CD8-positive, alpha-beta memory T cell (primary cell): ENCODE measurements around the gene LRWD1. TPM values are rescaled to one million over a fixed set of nuclear protein-coding genes. Genes with fewer than 3 reads are reported as not detected.

Experiments
- CTCF ChIA-PET: fragments of 350-600 bp; sonication (Branson Sonifier 250); formaldehyde crosslinking; loops from one replicate; lab custom pipeline; 2021; ENCODE audit warnings: antibody characterized with exemption; lab: Charles Lee
- POLR2A ChIA-PET: fragments of 350-600 bp; sonication (Branson Sonifier 250); formaldehyde crosslinking; loops from one replicate; lab custom pipeline; 2021; ENCODE audit warnings: antibody characterized with exemption; lab: Charles Lee
- DNase-seq, 5 donors: peaks; one replicate each; pipeline versions ENCODE4 v3.0.0 to v3.0.0-alpha.2; 2020 to 2022; ENCODE audit warnings: mixed read lengths in 1 of 5
- H3K27ac ChIP-seq: one replicate; pipeline ENCODE4 v1.7.0; 2013; ENCODE audit warnings: low read depth, mild to moderate bottlenecking, low read length, moderate library complexity
- H3K27me3 ChIP-seq: 2 replicates; pipeline ENCODE4 v1.7.0; 2013; ENCODE audit warnings: low read length, mild to moderate bottlenecking; ENCODE audit not compliant: insufficient read depth, poor library complexity, severe bottlenecking
- H3K36me3 ChIP-seq: 2 replicates; pipeline ENCODE4 v1.7.0; 2013; ENCODE audit warnings: mild to moderate bottlenecking, low read length, moderate library complexity; ENCODE audit not compliant: insufficient read depth
- H3K4me1 ChIP-seq: 2 replicates; pipeline ENCODE4 v1.7.0; 2013; ENCODE audit warnings: mild to moderate bottlenecking, low read length, moderate library complexity; ENCODE audit not compliant: insufficient read depth
- H3K4me3 ChIP-seq: 2 replicates; pipeline ENCODE4 v1.7.0; 2013; ENCODE audit warnings: mild to moderate bottlenecking, low read length
- H3K9me3 ChIP-seq: 2 replicates; pipeline ENCODE4 v1.7.0; 2013; ENCODE audit warnings: mild to moderate bottlenecking, low read length
- H3K27ac Mint-ChIP-seq, 8 donors: one replicate each; pipeline ENCODE4 v1.8.0; 2020 to 2021; ENCODE audit warnings: mixed read lengths in 8 of 8, mild to moderate bottlenecking in 6 of 8, inconsistent platforms in 3 of 8, moderate library complexity in 3 of 8
- H3K27me3 Mint-ChIP-seq, 2 donors: one replicate each; pipeline ENCODE4 v1.8.0; 2020 to 2021; ENCODE audit warnings: mixed read lengths in 2 of 2, mild to moderate bottlenecking in 1 of 2, moderate library complexity in 1 of 2
- H3K36me3 Mint-ChIP-seq, 3 donors: one replicate each; pipeline ENCODE4 v1.8.0; 2020 to 2021; ENCODE audit warnings: mixed read lengths in 3 of 3, inconsistent platforms in 1 of 3, mild to moderate bottlenecking in 1 of 3
- H3K4me1 Mint-ChIP-seq, 3 donors: one replicate each; pipeline ENCODE4 v1.8.0; 2020 to 2021; ENCODE audit warnings: mixed read lengths in 3 of 3, inconsistent platforms in 1 of 3, mild to moderate bottlenecking in 1 of 3
- H3K4me3 Mint-ChIP-seq, 7 donors: one replicate each; pipeline ENCODE4 v1.8.0; 2020 to 2021; ENCODE audit warnings: mixed read lengths in 7 of 7, mild to moderate bottlenecking in 6 of 7, moderate library complexity in 4 of 7, inconsistent platforms in 2 of 7
- H3K9me3 Mint-ChIP-seq, 5 donors: one replicate each; pipeline ENCODE4 v1.8.0; 2020 to 2022; ENCODE audit warnings: mixed read lengths in 5 of 5, mild to moderate bottlenecking in 3 of 5, moderate library complexity in 2 of 5, inconsistent platforms in 1 of 5
- polyA plus RNA-seq: library from polyadenylated mRNA; unstranded; fragments of 300-500 nt; fragmentation: Illumina TruSeq; gene quantifications from one replicate; pipeline ENCODE4 v1.2.3, GENCODE V29; 2021
- total RNA-seq, 2 experiments: library from RNA; stranded (reverse); gene quantifications; one replicate each; pipeline ENCODE4 v1.2.3, GENCODE V29; 2021

Gene LRWD1
- total and polyA plus RNA-seq, 3 experiments from 2014 or later: 14.6 to 30.1 (median 29.9) TPM

DNA sequence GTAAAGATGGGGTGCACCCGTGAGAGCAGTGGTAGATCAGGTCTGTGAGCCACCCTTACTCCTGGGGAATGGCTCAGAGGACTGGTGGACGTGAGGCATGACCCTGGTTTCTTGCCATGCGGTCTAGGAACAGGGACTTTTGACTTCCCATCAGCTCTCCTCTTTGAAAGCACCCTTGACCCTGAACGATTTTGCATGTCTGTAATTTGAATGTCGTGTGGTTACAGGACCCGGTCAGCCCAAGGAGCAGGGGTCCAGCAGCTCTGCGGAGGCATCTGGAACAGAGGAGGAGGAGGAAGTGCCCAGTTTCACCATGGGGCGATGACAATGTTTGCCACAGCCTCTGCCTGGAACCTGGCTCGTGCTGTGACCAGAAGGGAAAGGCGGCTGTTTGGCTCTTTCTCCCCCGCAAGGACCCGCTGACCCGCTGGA, 40.0 kb upstream of the LRWD1 start:
- H3K36me3 Mint-ChIP-seq: peaks cover 8 to 39% (median 9%) of the 10 kb centered on the region in 3 donors
- H3K36me3 ChIP-seq: no peaks in the 10 kb centered on the region
- H3K9me3 Mint-ChIP-seq: peaks cover 0 to 1% (median 0%) of the 10 kb centered on the region in 5 donors
- DNase-seq: no peak
- H3K4me1 ChIP-seq: peaks cover 84% of the 10 kb centered on the region
- POLR2A ChIA-PET: interaction anchor here (1.0 to 1.5 kb wide), 2 partner anchors 20 to 30 kb away, joined by 3 to 5 read pairs; no protein-coding TSS in a partner anchor
- H3K4me3 ChIP-seq: no peak overlapping the region
- H3K4me3 Mint-ChIP-seq: peak overlapping the region; percentile 20 to 90 (median 54)
- CTCF ChIA-PET: interaction anchor here (1.7 to 3.8 kb wide), 4 partner anchors 9 to 29 kb away, joined by 6 to 14 read pairs (median 10); partner anchors contain the start of gene PRKRIP1
- H3K27ac ChIP-seq: no peak overlapping the region
- H3K27me3 Mint-ChIP-seq: peaks cover 0 to 2% of the 10 kb centered on the region in 2 donors
- H3K4me1 Mint-ChIP-seq: peaks cover 60 to 81% (median 69%) of the 10 kb centered on the region in 3 donors
- H3K27ac Mint-ChIP-seq: peak overlapping the region; percentile 98 to 100 (median 100)
- no peaks in the 10 kb centered on the region for H3K9me3 ChIP-seq
- H3K27me3 ChIP-seq: no peaks in the 10 kb centered on the region

DNA sequence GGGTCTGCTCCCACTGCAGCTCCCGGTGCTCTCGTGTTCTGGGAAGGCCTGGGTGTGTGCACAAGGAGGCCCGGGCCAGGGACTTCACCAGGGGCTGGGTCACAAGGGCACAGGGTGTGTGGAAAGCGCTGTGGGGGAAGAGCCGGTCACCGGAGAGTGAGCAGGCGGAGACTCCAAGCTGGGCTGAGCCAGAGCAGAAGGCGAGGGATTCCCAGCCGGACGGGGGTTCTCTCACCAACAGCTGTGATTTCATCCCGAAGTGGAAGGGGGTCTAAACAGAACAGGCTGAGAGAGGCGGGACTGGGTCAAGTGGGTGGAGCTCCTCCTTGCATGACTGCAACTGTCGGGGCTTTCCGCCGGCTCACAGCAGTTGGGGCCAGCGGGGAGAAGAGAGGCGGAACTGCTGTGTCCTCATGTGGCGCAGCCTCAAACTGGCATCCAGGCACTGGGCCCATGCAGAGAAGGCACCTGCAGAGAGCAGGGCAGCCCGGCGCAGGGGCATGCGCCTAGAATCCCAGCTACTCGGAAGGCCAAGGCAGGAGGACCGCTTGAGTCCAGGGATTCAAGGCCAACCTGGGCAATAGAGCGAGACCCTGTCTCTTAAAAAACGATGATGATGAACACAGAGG, 39.0 kb upstream of the LRWD1 start:
- peaks cover 0 to 1% (median 0%) of the 10 kb centered on the region in 5 donors for H3K9me3 Mint-ChIP-seq
- POLR2A ChIA-PET: interaction anchor here (0.6 to 1.9 kb wide), 8 partner anchors 8 to 40 kb away, joined by 3 to 22 read pairs (median 4); partner anchors contain the start of gene ORAI2
- H3K4me1 ChIP-seq: peaks cover 84% of the 10 kb centered on the region
- peak overlapping the region; percentile 98 to 100 (median 100) for H3K27ac Mint-ChIP-seq
- peaks cover 2 to 32% (median 3%) of the 10 kb centered on the region in 3 donors for H3K36me3 Mint-ChIP-seq
- DNase-seq: peak; percentile 80 to 91 (median 81)
- CTCF ChIA-PET: interaction anchor here (0.8 to 3.8 kb wide), 7 partner anchors 10 to 40 kb away, joined by 3 to 14 read pairs (median 6); partner anchors contain the start of gene PRKRIP1
- H3K4me3 ChIP-seq: peak overlapping the region; percentile 62
- peaks cover 0 to 2% of the 10 kb centered on the region in 2 donors for H3K27me3 Mint-ChIP-seq
- peaks cover 57 to 81% (median 66%) of the 10 kb centered on the region in 3 donors for H3K4me1 Mint-ChIP-seq
- H3K27me3 ChIP-seq: no peaks in the 10 kb centered on the region
- H3K4me3 Mint-ChIP-seq: peak overlapping the region; percentile 77 to 95 (median 90)
- no peaks in the 10 kb centered on the region for H3K9me3 ChIP-seq
- H3K27ac ChIP-seq: peak overlapping the region; percentile 96
- no peaks in the 10 kb centered on the region for H3K36me3 ChIP-seq

DNA sequence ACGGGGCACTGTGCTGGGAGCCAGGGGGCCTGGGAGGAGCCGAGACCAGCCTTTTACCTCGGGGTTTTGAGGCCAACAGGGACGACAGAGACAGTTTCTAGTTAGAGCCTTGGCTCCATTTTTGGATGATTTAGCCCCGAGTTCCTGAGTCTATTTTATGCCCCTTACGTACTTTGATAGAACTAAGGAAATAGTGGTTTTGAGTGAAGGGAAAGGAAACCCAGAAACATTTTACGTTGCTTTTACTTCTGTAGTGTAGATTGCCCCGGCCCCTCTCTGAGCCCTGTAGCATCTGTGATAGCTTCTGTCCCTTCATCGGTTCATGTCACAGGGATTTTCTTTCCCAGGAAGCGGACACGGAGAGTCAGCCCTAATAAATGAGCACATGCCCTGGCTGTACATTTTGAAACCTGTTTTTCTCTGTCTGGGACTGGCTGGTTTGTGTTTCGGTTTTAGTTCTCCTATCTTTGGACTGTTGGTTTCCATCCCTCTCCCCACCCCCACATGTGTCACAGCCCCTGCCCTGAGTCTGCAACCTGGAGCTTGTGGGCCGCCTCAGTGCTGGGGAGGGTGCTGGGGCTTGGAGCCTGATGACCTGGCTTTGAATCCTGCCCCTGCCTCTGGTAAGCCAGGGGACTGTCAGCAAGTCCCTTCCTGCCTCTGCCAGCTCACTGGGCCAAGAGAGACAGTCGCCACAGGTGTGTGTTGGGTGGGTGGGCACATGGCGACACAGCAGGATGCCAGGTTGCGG, 38.3 kb upstream of the LRWD1 start:
- H3K27me3 ChIP-seq: no peaks in the 10 kb centered on the region
- Mint-ChIP-seq H3K4me3 (peak overlapping the region; percentile 77 to 95 (median 90)), H3K27me3 (peaks cover 0 to 2% of the 10 kb centered on the region in 2 donors), H3K4me1 (peaks cover 58 to 82% (median 68%) of the 10 kb centered on the region in 3 donors), H3K9me3 (peaks cover 0 to 1% (median 0%) of the 10 kb centered on the region in 5 donors), H3K27ac (peak overlapping the region; percentile 98 to 100 (median 100)), H3K36me3 (peaks cover 0 to 27% (median 0%) of the 10 kb centered on the region in 3 donors)
- no peaks in the 10 kb centered on the region for H3K36me3 ChIP-seq
- DNase-seq: peak; percentile 46 to 82 (median 77)
- peak overlapping the region; percentile 96 for H3K27ac ChIP-seq
- CTCF ChIA-PET: interaction anchor here (1.1 to 3.8 kb wide), 6 partner anchors 11 to 41 kb away, joined by 4 to 14 read pairs (median 10); partner anchors contain the start of gene PRKRIP1
- peak overlapping the region; percentile 62 for H3K4me3 ChIP-seq
- POLR2A ChIA-PET: interaction anchor here (0.7 to 1.9 kb wide), 6 partner anchors 9 to 257 kb away, joined by 3 to 22 read pairs (median 4); no protein-coding TSS in a partner anchor
- no peaks in the 10 kb centered on the region for H3K9me3 ChIP-seq
- peaks cover 84% of the 10 kb centered on the region for H3K4me1 ChIP-seq

DNA sequence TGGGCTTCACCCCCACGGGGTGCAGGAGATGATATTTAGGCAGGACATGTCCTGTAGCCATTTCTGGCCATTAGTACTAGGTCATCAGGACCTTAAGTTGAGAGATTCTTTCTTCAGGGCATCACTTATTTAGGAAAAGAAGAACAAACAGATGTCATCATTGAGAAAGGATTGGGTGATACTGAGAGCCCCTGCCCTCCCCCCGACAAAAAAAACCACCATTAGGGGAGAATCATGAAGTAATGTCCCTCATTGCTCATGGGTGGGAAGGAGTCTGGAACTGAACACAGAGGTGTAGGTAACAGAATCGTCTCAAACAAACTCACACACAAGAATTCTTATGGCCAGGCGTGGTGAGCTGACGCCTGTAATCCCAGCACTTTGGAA, 37.8 kb upstream of the LRWD1 start:
- Histone ChIP-seq H3K4me1 (peaks cover 86% of the 10 kb centered on the region), H3K4me3 (peak overlapping the region; percentile 52), H3K36me3 (no peaks in the 10 kb centered on the region), H3K27me3 (no peaks in the 10 kb centered on the region), H3K27ac (peak overlapping the region; percentile 96), H3K9me3 (no peaks in the 10 kb centered on the region)
- CTCF ChIA-PET: interaction anchor here (1.1 to 3.8 kb wide), 6 partner anchors 12 to 41 kb away, joined by 4 to 14 read pairs (median 10); partner anchors contain the start of gene PRKRIP1
- Mint-ChIP-seq H3K4me3 (peak overlapping the region; percentile 77 to 95 (median 90)), H3K4me1 (peaks cover 62 to 84% (median 74%) of the 10 kb centered on the region in 3 donors), H3K27me3 (peaks cover 0 to 2% of the 10 kb centered on the region in 2 donors), H3K9me3 (peaks cover 0 to 1% (median 0%) of the 10 kb centered on the region in 5 donors), H3K27ac (peak overlapping the region; percentile 98 to 100 (median 100)), H3K36me3 (peaks cover 0 to 23% (median 0%) of the 10 kb centered on the region in 3 donors)
- POLR2A ChIA-PET: interaction anchor here (0.7 to 1.9 kb wide), 5 partner anchors 9 to 256 kb away, joined by 3 to 22 read pairs (median 4); no protein-coding TSS in a partner anchor
- no peak for DNase-seq

DNA sequence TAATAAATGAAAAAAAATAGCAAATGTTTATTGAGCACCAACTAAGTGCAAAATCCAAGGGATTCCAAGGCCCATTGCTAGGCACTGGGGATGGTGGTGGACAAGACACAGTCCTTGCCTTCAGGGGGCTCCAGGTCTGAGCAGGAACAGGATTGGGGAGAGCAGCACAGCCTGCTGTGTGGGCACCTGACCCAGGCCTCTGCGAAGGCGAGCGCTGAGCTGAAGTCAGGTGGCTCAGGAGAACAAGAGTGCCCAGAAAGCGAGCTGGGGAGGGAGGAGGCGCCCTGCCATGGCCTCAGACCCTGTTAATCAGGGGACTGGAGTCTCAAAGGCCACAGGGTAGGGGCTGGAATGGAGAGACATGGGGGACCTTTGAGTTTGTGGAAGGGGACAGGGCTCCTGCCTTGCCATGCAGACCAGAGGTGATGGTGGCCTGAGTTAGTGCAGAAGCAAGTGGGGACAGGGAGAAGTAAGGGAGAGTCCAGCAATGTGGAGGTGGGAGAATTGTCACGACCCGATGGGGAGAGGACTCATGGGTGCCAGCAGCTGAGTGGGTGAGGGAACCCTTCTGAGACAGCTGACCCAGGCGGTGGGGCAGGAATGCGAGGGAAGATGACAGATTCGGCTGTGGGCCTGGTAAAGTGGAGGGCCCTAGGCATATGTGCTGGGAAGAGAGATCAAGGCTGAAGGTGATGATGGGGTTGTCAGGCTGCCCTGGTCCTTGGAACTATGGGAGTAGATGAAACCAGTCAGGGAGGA, 35.5 kb upstream of the LRWD1 start:
- Mint-ChIP-seq H3K9me3 (peaks cover 0 to 2% (median 0%) of the 10 kb centered on the region in 5 donors), H3K27ac (peak overlapping the region; percentile 77 to 100 (median 98)), H3K4me1 (peaks cover 68 to 89% (median 74%) of the 10 kb centered on the region in 3 donors), H3K27me3 (peaks cover 0 to 4% of the 10 kb centered on the region in 2 donors), H3K36me3 (peaks cover 0 to 16% (median 0%) of the 10 kb centered on the region in 3 donors), H3K4me3 (peak overlapping the region in 5 of 7 donors; percentile 5 to 82 (median 46))
- H3K36me3 ChIP-seq: no peaks in the 10 kb centered on the region
- no peak for DNase-seq
- CTCF ChIA-PET: no interaction called here
- H3K4me1 ChIP-seq: peaks cover 92% of the 10 kb centered on the region
- H3K27me3 ChIP-seq: no peaks in the 10 kb centered on the region
- H3K4me3 ChIP-seq: no peak overlapping the region
- no peak overlapping the region for H3K27ac ChIP-seq
- POLR2A ChIA-PET: interaction anchor here (0.8 kb wide), 1 partner anchor 13 kb away, joined by 3 read pairs; no protein-coding TSS in a partner anchor
- no peaks in the 10 kb centered on the region for H3K9me3 ChIP-seq

DNA sequence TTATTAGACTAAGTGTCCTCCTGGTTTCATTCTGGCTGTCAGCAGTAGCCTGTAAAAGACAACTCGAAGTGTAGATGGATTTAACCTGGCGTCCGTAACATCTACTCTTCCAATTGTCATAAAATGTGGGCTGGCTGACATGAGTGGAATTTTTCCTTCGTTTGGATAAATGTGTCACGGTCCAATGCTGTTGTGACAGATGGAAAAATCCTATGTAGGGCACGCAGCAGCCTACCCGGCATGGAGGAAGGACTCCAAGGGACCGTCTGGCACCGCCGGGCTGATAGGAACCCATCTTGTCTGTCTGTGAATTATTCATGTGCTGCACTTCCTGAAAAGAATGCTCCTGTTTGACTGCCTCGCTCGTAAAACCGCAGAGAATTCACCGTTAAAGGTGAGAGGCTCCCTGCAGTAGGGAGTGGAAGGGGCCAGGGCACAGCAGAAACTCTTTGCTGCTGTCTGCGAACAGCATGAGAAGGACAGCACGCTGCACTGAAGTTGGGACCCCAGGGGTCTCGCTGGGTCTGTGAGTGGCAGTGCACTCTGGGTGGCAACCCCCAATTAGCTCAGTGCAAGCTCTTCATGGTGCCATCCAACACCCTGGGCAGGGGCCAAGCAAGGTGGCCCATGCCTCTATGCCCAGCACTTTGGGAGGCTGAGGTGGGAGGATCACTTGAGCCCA, 33.0 kb upstream of the LRWD1 start:
- POLR2A ChIA-PET: interaction anchor here (1.0 to 1.6 kb wide), 3 partner anchors 10 to 22 kb away, joined by 3 to 4 read pairs (median 4); no protein-coding TSS in a partner anchor
- peaks cover 56 to 79% (median 56%) of the 10 kb centered on the region in 3 donors for H3K4me1 Mint-ChIP-seq
- Histone ChIP-seq H3K9me3 (no peaks in the 10 kb centered on the region), H3K27me3 (no peaks in the 10 kb centered on the region), H3K4me3 (peak overlapping the region; percentile 64), H3K4me1 (peaks cover 74% of the 10 kb centered on the region), H3K27ac (peak overlapping the region; percentile 78), H3K36me3 (no peaks in the 10 kb centered on the region)
- H3K4me3 Mint-ChIP-seq: peak overlapping the region; percentile 79 to 93 (median 83)
- DNase-seq: peak; percentile 62 to 85 (median 77)
- H3K27me3 Mint-ChIP-seq: peaks cover 0 to 2% of the 10 kb centered on the region in 2 donors
- H3K27ac Mint-ChIP-seq: peak overlapping the region; percentile 97 to 100 (median 99)
- H3K36me3 Mint-ChIP-seq: peaks cover 0 to 8% (median 0%) of the 10 kb centered on the region in 3 donors
- peaks cover 0 to 1% (median 0%) of the 10 kb centered on the region in 5 donors for H3K9me3 Mint-ChIP-seq
- CTCF ChIA-PET: interaction anchor here (0.9 to 1.7 kb wide), 2 partner anchors 16 to 18 kb away, joined by 3 to 8 read pairs; no protein-coding TSS in a partner anchor
